Smooth muscle cell (in vitro differentiated cells): Measurements from ENCODE around the gene ROBO2. TPM values are rescaled to one million over a fixed set of nuclear protein-coding genes. Genes with fewer than 3 reads are reported as not detected.

Experiments
- DNase-seq: peaks from one replicate; lab custom pipeline; 2025; ENCODE audit not compliant: unreplicated experiment; lab: John Stamatoyannopoulos, UW
- H2AFZ ChIP-seq: fragments of 200-600 bp; sonication (generic); 2 replicates; pipeline ENCODE4 v1.6.0; 2016; ENCODE audit warnings: antibody characterized with exemption, low read depth, mild to moderate bottlenecking
- H3F3A ChIP-seq: fragments of 200-600 bp; sonication (generic); 2 replicates; pipeline ENCODE4 v1.6.0; 2017; ENCODE audit warnings: antibody characterized with exemption, low read depth
- H3K27ac ChIP-seq: fragments of 200-600 bp; sonication (generic); 2 replicates; pipeline ENCODE4 v1.5.1; 2016; ENCODE audit warnings: low read depth, mild to moderate bottlenecking
- H3K27me3 ChIP-seq: fragments of 200-600 bp; sonication (generic); 2 replicates; pipeline ENCODE4 v1.6.1; 2016; ENCODE audit warnings: low read depth, mild to moderate bottlenecking
- H3K36me3 ChIP-seq: fragments of 200-600 bp; sonication (generic); 2 replicates; pipeline ENCODE4 v1.5.1; 2016; ENCODE audit warnings: low read depth
- H3K4me1 ChIP-seq: fragments of 200-600 bp; sonication (generic); 2 replicates; pipeline ENCODE4 v1.5.1; 2016; ENCODE audit warnings: low read depth
- H3K4me2 ChIP-seq: fragments of 200-600 bp; sonication (generic); 2 replicates; pipeline ENCODE4 v1.6.0; 2016; ENCODE audit warnings: mild to moderate bottlenecking
- H3K4me3 ChIP-seq: fragments of 200-600 bp; sonication (generic); 2 replicates; pipeline ENCODE4 v1.5.1; 2016; ENCODE audit warnings: mild to moderate bottlenecking
- H3K79me2 ChIP-seq: fragments of 200-600 bp; sonication (generic); 2 replicates; pipeline ENCODE4 v1.6.0; 2016; ENCODE audit warnings: low read depth, mild to moderate bottlenecking
- H3K9ac ChIP-seq: fragments of 200-600 bp; sonication (generic); 2 replicates; pipeline ENCODE4 v1.6.0; 2016; ENCODE audit warnings: low read depth
- H3K9me3 ChIP-seq: fragments of 200-600 bp; sonication (generic); replicated peaks from 2 replicates; pipeline ENCODE4 v1.5.1; 2016; ENCODE audit warnings: low read depth
- H4K20me1 ChIP-seq: fragments of 200-600 bp; sonication (generic); 2 replicates; pipeline ENCODE4 v1.6.0; 2016; ENCODE audit warnings: low read depth
- WGBS: methylation state at CpG from one replicate; pipeline ENCODE4 v1.1.7; 2016; ENCODE audit warnings: low lambda C conversion rate; 5-methylcytosine and 5-hydroxymethylcytosine counted together
- polyA plus RNA-seq: library from polyadenylated mRNA; unstranded; fragments of >200 nt; fragmentation: Nextera tagmentation; extraction: Ambion mirVana; gene quantifications from 2 replicates; pipeline ENCODE4 v1.2.1, GENCODE V29; 2016
- total RNA-seq: library from RNA; depleted of rRNA; stranded (reverse); fragments of >200 nt; gene quantifications from 2 replicates; pipeline ENCODE4 v1.2.3, GENCODE V29; 2014
- TF ChIP-seq, protein P1 (sequence below): fragments of 200-600 bp; sonication (generic); IDR thresholded peaks from 2 replicates; pipeline ENCODE4 v1.5.1; 2017; ENCODE audit warnings: borderline replicate concordance, mild to moderate bottlenecking, antibody characterized with exemption; ENCODE audit not compliant: insufficient read depth, poor library complexity, severe bottlenecking

The ROBO2 gene
- total and polyA plus RNA-seq, 2 experiments from 2014 or later: 23.9 to 54.4 TPM

DNA sequence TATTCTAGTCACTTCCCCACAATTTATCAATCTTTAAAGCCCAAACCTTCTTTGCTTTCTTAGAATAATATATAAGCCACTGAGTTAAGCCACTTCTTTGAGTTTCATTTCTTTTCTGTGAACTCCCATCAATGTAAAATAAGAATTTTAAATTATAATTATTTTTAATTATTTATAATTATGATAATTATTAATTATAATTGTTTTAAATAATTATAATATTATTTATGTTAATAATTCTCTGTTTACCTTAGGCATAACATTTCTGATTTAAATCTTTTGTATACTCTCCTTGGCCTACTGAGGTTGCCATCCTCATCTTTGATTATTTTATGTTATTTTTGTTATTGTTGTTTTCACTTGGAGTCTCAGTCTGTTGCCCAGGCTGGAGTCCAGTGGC is 644.2 kb downstream of the ROBO2 start:
- H3K9me3 ChIP-seq: no peaks in the 10 kb centered on the region
- H4K20me1 ChIP-seq: no peaks in the 10 kb centered on the region
- H3K4me2 ChIP-seq: no peak overlapping the region
- TF ChIP-seq, protein P1, sequence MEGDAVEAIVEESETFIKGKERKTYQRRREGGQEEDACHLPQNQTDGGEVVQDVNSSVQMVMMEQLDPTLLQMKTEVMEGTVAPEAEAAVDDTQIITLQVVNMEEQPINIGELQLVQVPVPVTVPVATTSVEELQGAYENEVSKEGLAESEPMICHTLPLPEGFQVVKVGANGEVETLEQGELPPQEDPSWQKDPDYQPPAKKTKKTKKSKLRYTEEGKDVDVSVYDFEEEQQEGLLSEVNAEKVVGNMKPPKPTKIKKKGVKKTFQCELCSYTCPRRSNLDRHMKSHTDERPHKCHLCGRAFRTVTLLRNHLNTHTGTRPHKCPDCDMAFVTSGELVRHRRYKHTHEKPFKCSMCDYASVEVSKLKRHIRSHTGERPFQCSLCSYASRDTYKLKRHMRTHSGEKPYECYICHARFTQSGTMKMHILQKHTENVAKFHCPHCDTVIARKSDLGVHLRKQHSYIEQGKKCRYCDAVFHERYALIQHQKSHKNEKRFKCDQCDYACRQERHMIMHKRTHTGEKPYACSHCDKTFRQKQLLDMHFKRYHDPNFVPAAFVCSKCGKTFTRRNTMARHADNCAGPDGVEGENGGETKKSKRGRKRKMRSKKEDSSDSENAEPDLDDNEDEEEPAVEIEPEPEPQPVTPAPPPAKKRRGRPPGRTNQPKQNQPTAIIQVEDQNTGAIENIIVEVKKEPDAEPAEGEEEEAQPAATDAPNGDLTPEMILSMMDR: no peak
- no peak overlapping the region for H3K27ac ChIP-seq
- H3K4me3 ChIP-seq: no peak overlapping the region
- H3F3A ChIP-seq: no peaks in the 10 kb centered on the region
- DNase-seq: no peak
- no peak overlapping the region for H2AFZ ChIP-seq
- H3K9ac ChIP-seq: no peak overlapping the region
- H3K36me3 ChIP-seq: no peaks in the 10 kb centered on the region
- H3K4me1 ChIP-seq: no peaks in the 10 kb centered on the region
- H3K27me3 ChIP-seq: no peaks in the 10 kb centered on the region
- H3K79me2 ChIP-seq: no peaks in the 10 kb centered on the region

DNA sequence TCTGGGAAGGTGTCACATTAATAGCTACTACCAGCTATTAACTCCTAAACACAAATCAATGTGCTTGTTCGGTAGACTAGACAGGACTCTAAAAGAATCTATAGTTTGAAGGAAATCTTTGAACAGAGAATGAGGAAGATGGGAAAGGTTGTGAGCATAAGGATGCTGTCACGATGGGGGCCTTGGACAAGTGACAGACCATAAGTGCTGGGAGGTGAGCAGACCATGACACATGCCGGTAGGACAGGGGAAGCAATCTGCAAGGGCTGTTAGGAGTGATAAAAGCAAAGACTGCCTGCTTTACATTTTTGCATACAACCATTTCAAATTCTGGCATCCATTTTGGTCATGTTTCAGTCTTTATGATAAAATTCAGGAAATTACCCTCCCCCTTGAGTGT is 645.8 kb downstream of the ROBO2 start:
- H3K9ac ChIP-seq: no peak overlapping the region
- no peak for DNase-seq
- H3K9me3 ChIP-seq: no peaks in the 10 kb centered on the region
- H3K4me2 ChIP-seq: no peak overlapping the region
- H4K20me1 ChIP-seq: no peaks in the 10 kb centered on the region
- no peak overlapping the region for H3K27ac ChIP-seq
- no peaks in the 10 kb centered on the region for H3K4me1 ChIP-seq
- H3K4me3 ChIP-seq: no peak overlapping the region
- no peaks in the 10 kb centered on the region for H3K36me3 ChIP-seq
- TF ChIP-seq, protein P1: no peak
- no peaks in the 10 kb centered on the region for H3F3A ChIP-seq
- H3K79me2 ChIP-seq: no peaks in the 10 kb centered on the region
- H3K27me3 ChIP-seq: no peaks in the 10 kb centered on the region
- no peak overlapping the region for H2AFZ ChIP-seq
- 84% methylated on average over 3 of the region's 3 CpGs for WGBS

DNA sequence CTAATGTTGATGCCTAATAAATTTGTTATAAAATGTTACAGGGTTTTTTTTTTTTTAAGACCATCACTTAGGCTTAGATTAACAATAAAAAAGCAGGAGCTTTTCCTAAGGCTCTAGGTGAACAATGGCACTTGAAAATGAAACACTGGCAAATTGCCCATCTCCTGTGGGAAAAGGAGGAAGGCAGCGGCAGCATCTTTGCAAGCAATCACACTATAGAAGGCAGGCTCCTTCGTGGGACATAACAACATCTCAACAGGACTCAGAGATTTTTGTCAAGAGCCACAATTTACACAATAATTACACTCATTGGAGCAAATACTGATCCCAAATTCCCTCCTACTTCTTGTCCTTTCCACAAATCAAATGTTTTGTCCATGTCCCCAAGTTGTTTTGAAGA is 646.7 kb downstream of the ROBO2 start:
- Histone ChIP-seq H3K4me3 (no peak overlapping the region), H3K36me3 (no peaks in the 10 kb centered on the region), H3K27ac (no peak overlapping the region), H3F3A (no peaks in the 10 kb centered on the region), H3K9ac (no peak overlapping the region), H3K27me3 (no peaks in the 10 kb centered on the region), H3K79me2 (no peaks in the 10 kb centered on the region), H3K4me2 (no peak overlapping the region), H3K4me1 (no peaks in the 10 kb centered on the region), H4K20me1 (no peaks in the 10 kb centered on the region), H3K9me3 (no peaks in the 10 kb centered on the region), H2AFZ (no peak overlapping the region)
- DNase-seq: no peak
- TF ChIP-seq, protein P1: no peak
- WGBS: 42% methylated on average over 2 of the region's 2 CpGs

DNA sequence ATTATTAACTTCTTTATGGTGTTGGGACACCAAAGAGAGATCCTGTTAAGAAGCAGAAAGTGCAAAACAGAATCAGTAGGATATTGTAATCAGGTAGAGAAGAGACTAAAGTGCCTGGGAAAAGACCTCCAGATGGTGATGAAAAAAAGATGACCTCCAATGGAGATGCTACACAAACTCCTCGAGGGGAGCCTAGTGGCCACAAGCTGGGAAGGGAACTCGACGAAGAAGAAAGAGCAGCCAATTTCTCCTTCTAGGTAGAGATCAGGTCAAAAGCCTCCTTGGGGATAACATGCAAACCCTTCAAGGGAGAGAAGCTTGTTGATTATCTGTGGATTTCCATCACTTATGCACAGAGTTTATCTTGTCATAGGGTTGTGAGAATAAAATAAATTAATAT is 647.6 kb downstream of the ROBO2 start:
- TF ChIP-seq, protein P1: no peak
- H3K36me3 ChIP-seq: no peaks in the 10 kb centered on the region
- no peaks in the 10 kb centered on the region for H3F3A ChIP-seq
- no peak for DNase-seq
- H3K27ac ChIP-seq: no peak overlapping the region
- 56% methylated on average over 3 of the region's 3 CpGs for WGBS
- H3K4me3 ChIP-seq: no peak overlapping the region
- no peaks in the 10 kb centered on the region for H3K9me3 ChIP-seq
- H3K79me2 ChIP-seq: no peaks in the 10 kb centered on the region
- H3K9ac ChIP-seq: no peak overlapping the region
- no peak overlapping the region for H3K4me2 ChIP-seq
- H2AFZ ChIP-seq: no peak overlapping the region
- no peaks in the 10 kb centered on the region for H4K20me1 ChIP-seq
- H3K27me3 ChIP-seq: no peaks in the 10 kb centered on the region
- no peaks in the 10 kb centered on the region for H3K4me1 ChIP-seq
